HL-60 (cell line): ENCODE results near the gene PLXNA2.

Experiments used
- POLR2AphosphoS5 ChIP-seq: IDR thresholded peaks from 2 replicates; pipeline ENCODE4 v1.6.1; 2012; ENCODE audit warnings: low read depth
- TF ChIP-seq, protein P1 (sequence below): IDR thresholded peaks from one replicate; pipeline ENCODE4 v1.5.1; 2011; ENCODE audit warnings: low read length, control low read depth, inconsistent platforms; ENCODE audit not compliant: insufficient read depth

DNA sequence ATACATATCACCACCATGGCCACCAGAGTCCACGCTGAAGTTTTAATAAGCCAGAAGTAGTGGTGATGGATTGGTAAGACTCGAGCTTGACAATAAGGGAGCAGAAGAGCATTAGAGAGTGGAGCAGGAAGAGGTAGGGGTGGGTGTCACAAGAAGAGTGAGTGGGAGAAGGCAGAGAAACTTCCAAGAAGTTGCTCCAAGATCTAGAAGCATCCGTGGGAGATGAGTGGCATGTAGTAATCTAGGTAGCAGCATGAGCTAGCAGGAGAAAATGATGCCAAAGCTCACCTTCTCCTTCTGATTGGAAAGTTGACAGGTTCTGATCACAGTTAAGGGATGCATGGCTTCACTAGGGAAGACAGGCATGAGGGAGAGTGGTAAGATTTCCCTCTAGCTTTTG, 49.2 kb downstream of the PLXNA2 start:
- TF ChIP-seq, protein P1, sequence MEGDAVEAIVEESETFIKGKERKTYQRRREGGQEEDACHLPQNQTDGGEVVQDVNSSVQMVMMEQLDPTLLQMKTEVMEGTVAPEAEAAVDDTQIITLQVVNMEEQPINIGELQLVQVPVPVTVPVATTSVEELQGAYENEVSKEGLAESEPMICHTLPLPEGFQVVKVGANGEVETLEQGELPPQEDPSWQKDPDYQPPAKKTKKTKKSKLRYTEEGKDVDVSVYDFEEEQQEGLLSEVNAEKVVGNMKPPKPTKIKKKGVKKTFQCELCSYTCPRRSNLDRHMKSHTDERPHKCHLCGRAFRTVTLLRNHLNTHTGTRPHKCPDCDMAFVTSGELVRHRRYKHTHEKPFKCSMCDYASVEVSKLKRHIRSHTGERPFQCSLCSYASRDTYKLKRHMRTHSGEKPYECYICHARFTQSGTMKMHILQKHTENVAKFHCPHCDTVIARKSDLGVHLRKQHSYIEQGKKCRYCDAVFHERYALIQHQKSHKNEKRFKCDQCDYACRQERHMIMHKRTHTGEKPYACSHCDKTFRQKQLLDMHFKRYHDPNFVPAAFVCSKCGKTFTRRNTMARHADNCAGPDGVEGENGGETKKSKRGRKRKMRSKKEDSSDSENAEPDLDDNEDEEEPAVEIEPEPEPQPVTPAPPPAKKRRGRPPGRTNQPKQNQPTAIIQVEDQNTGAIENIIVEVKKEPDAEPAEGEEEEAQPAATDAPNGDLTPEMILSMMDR = no peak
- no peak for TF ChIP-seq POLR2AphosphoS5
